ENCODE results near the gene BLM. TPM values are rescaled to one million over a fixed set of nuclear protein-coding genes. Genes with fewer than 3 reads are reported as not detected.

BLM gene
- total RNA-seq, 2 donors from 2014 or later = 1.00 to 3.1 TPM

GRCh38 chr15:90860942-90861675, 144.0 kb downstream of the BLM start:
- intact Hi-C loops (cut with DNase I) = no loop called here
- no peak for DNase-seq (ENCODE audit: low spot score)

GRCh38 chr15:90862487-90862886, 145.3 kb downstream of the BLM start:
- no peak for DNase-seq (ENCODE audit: low spot score)
- intact Hi-C loops (cut with DNase I) = no loop called here

GRCh38 chr15:90862964-90863778, 146.0 kb downstream of the BLM start:
- no peak for DNase-seq (ENCODE audit: low spot score)
- intact Hi-C loops (cut with DNase I) = no loop called here

GRCh38 chr15:90863987-90864386, 146.8 kb downstream of the BLM start:
- no peak for DNase-seq (ENCODE audit: low spot score)
- intact Hi-C loops (cut with DNase I) = no loop called here

- intact Hi-C loops (cut with DNase I) = no loop called here
- no peak for DNase-seq (ENCODE audit: low spot score)
These were observed 147.4 kb downstream of the BLM start for GRCh38 chr15:90864507-90864906.

GRCh38 chr15:90865702-90866101, 148.6 kb downstream of the BLM start:
- DNase-seq (ENCODE audit: low spot score) = no peak
- intact Hi-C loops (cut with DNase I) = no loop called here

Other genes starting within 250 kb of the BLM start
- 10 to 100 TPM; 48.0 to 55.5 TPM for gene CRTC3, start 187.4 kb upstream of the BLM start, total RNA-seq
- 10 to 100 TPM; 38.0 to 52.0 TPM for gene FURIN, start 151.2 kb downstream of the BLM start, total RNA-seq
- gene FES, start 167.2 kb downstream of the BLM start, total RNA-seq = 10 to 100 TPM; 31.7 to 41.8 TPM
- 10 to 100 TPM; 53.0 to 57.6 TPM for gene MAN2A2, start 186.0 kb downstream of the BLM start, total RNA-seq
- 1 to 10 TPM; 5.9 to 8.6 TPM for gene HDDC3, start 215.2 kb downstream of the BLM start, total RNA-seq
- 10 to 100 TPM; 63.6 to 75.8 TPM for gene UNC45A, start 217.9 kb downstream of the BLM start, total RNA-seq
- 1 to 10 TPM; 5.1 to 7.4 TPM for gene RCCD1, start 237.5 kb downstream of the BLM start, total RNA-seq

Data from posterior vena cava (tissue), 2 donors.